GF-D8 (cell line): ENCODE data around the gene SLC35G6.
"Not testable (repeated sequence)": the region's sequence is repeated elsewhere in the genome, so short reads cannot be mapped to it uniquely, and the experiment has no call there.

Experiments used
- DNase-seq: peaks from one replicate; lab custom pipeline; 2025; lab: John Stamatoyannopoulos, UW

SLC35G6 gene

GRCh38 chr17:7481275-7481674 is at the start of gene SLC35G6:
TSS of gene SLC35G6 (plus strand) at chr17:7481446. CDS start at chr17:7481517, 71 bp downstream.
- not testable (repeated sequence) for DNase-seq

- no peak for DNase-seq
These were observed 49.0 kb upstream of the SLC35G6 start for GRCh38 chr17:7432296-7432695.

- peak; percentile 46 for DNase-seq
These were observed 45.3 kb upstream of the SLC35G6 start for GRCh38 chr17:7435676-7436555.

- DNase-seq: peak; percentile 2
These were observed 44.5 kb upstream of the SLC35G6 start for GRCh38 chr17:7436556-7437368.

- no peak for DNase-seq
These were observed 43.8 kb upstream of the SLC35G6 start for GRCh38 chr17:7437369-7437863.

GRCh38 chr17:7437950-7438614 is 43.2 kb upstream of the SLC35G6 start:
- no peak for DNase-seq

GRCh38 chr17:7438656-7439460 is 42.4 kb upstream of the SLC35G6 start:
- no peak for DNase-seq

GRCh38 chr17:7439462-7440112 is 41.7 kb upstream of the SLC35G6 start, which contains the start of gene FGF11:
TSS of gene FGF11 (plus strand) at chr17:7439512. CDS start at chr17:7439621, 109 bp downstream.
- DNase-seq: no peak

GRCh38 chr17:7440113-7440833 is 41.0 kb upstream of the SLC35G6 start:
- DNase-seq: no peak

GRCh38 chr17:7440834-7441195 is 40.4 kb upstream of the SLC35G6 start:
- DNase-seq: no peak

GRCh38 chr17:7441266-7441665 is 40.0 kb upstream of the SLC35G6 start:
- no peak for DNase-seq

- DNase-seq: no peak
These were observed 39.1 kb upstream of the SLC35G6 start for GRCh38 chr17:7442142-7442541.

GRCh38 chr17:7443499-7444485 is 37.5 kb upstream of the SLC35G6 start:
- no peak for DNase-seq

GRCh38 chr17:7444682-7445618 is 36.3 kb upstream of the SLC35G6 start, which contains the start of gene CHRNB1:
TSS of gene CHRNB1 (plus strand) at chr17:7445061. CDS start at chr17:7445128, 67 bp downstream.
- DNase-seq: no peak

- DNase-seq: no peak
These were observed 35.7 kb upstream of the SLC35G6 start for GRCh38 chr17:7445619-7445968.

GRCh38 chr17:7448461-7448860 is 32.8 kb upstream of the SLC35G6 start:
- no peak for DNase-seq

GRCh38 chr17:7459961-7460545 is 21.2 kb upstream of the SLC35G6 start:
- DNase-seq: no peak
